GM12874 (cell line): ENCODE data around the gene TNPO3.

ENCODE experiments used
- TF ChIP-seq, protein P1 (sequence below): IDR thresholded peaks from 2 replicates; pipeline ENCODE4 v1.5.1; 2011; ENCODE audit warnings: low read depth, mild to moderate bottlenecking, control low read depth, low read length, moderate library complexity; ENCODE audit not compliant: insufficient read depth

TNPO3 gene

GRCh38 chr7:128923411-128923800, 131.5 kb downstream of the TNPO3 start:
- TF ChIP-seq, protein P1, sequence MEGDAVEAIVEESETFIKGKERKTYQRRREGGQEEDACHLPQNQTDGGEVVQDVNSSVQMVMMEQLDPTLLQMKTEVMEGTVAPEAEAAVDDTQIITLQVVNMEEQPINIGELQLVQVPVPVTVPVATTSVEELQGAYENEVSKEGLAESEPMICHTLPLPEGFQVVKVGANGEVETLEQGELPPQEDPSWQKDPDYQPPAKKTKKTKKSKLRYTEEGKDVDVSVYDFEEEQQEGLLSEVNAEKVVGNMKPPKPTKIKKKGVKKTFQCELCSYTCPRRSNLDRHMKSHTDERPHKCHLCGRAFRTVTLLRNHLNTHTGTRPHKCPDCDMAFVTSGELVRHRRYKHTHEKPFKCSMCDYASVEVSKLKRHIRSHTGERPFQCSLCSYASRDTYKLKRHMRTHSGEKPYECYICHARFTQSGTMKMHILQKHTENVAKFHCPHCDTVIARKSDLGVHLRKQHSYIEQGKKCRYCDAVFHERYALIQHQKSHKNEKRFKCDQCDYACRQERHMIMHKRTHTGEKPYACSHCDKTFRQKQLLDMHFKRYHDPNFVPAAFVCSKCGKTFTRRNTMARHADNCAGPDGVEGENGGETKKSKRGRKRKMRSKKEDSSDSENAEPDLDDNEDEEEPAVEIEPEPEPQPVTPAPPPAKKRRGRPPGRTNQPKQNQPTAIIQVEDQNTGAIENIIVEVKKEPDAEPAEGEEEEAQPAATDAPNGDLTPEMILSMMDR = no peak

DNA sequence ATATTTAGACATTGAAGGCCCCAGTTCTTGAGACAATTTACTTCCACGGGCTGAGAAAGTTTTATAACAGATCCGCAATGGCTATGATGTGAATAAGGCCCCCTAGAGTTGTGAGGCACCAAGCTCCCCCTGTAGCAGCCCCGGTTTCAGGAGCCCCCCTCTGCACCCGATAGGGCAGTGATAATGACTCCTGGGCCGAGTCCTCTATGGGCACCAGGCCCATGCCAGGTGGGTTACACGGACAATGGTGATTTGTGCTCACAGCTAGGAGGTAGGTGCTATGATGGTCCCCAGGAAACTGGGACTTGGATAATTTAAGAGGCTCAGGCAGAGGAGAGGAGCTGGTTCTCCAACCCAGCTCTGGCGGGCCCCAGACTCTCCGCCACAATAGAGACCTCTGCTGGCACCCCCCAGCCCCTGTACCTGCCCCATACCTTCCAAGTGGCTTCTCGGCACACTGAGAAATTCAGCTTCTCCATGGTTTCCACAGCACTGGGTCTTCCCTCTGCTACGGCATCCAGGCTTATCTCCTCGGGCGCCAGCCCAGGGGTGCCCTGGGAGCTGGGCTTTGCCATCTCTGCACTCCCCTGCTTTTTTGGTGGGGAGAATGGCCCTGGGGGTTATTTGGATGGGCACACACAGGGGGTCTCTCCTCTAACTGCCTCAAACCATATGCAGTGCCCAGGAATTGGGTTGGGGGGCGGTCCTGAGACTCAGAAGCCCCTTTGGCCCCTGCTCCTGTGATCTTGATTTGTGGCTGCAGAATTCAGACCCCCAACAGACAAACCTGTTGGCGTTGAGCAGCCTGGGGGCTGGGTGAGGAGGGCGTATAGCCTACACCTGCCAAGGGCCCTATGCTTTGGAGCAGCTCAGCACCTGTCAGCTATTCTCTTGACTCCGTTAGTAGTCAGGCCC, 132.2 kb downstream of the TNPO3 start:
- TF ChIP-seq, protein P1 = no peak

DNA sequence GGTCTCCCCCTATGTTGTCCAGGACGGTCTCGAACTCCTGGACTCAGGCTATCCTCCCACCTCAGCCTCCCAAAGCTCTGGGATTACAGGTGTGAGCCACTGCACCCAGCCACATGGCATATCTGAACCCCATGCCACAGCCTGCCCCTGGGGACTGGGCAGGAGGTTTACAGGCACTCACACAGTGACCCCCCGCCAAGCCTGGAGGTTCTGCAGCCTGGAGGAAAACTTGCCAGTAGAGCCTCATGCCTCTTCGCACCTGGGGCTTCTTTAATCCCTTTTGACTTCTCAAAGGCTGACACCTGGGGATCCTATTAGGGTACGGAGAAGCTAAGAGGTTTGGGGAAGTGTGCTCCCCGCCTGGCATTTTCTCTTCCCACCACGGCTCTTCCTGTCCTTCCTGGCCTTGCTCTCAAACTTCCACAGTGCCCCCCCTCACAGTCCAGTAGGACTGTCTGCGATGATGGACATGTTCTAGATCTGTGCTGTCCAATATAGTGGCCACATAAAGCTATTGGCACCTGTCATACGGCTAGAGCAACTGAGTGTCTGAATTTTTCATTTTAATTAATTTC, 133.0 kb downstream of the TNPO3 start:
- TF ChIP-seq, protein P1 = no peak

- TF ChIP-seq, protein P1 = no peak
Observed at GRCh38 chr7:128920913-128921582, 133.9 kb downstream of the TNPO3 start.

DNA sequence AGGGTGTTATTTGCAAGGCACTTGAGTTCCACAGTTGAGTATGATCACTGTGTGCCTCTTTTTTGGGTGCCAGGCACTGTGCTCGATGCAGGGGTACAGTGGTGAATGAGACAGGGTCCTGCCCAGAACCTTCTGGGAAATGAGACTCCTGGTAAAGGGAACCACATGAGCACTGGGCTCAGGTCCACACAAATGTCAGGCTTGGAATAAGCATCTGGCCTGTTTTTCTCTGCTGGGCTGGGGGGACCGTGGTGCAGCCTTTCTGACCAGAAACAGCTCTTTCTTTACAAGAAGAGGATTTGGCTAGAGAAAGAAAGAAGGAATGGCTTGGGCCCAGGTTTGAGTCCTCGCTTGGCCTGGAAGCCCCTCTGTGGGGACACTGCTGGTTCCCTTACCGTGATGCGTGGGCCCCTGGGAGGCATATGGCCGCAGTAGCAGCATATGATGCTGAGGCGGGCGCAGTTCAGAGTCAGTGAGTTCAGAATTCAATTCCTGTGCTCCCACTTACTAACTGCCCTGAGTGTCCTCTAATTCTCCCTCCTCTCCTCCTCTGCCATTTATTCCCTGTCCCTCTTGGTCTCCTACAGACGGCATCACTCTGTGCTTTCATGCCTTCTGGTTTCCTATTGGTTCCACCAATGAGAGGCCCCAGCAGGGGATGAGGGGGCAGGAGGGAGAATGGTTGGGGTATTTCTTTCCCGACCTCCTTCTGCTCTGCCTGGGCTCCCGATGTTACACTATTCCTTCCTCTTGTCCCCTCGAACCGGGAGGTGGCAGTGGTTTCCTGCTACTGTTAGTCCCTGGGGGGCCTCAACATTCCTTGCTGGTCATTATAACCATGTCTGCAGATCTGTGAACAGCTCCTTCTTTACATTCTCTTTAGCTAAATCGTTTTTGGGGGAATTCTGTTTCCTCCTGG, 134.8 kb downstream of the TNPO3 start:
- TF ChIP-seq, protein P1 = no peak

DNA sequence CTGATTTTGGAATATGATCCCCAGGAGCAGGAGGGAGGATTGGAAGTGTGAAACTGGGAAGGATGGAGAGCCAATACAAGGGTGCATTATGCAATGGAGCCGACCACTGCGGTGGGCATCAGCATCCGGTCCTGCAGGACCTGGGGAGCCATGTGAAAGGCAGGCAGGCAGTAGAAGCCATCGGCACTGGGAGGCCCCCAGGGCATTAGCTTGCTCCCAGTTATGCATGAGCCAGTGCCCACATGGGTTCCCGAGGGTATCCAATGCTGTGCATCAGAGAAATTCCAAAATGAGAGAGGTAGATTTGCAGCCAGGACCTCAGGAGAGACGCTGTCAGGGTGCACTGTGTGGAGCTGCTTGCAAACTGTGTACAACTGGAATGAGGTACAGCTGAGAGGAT, 135.7 kb downstream of the TNPO3 start:
- TF ChIP-seq, protein P1 = no peak
